Measurements from ENCODE around the gene CHMP6.

CHMP6 gene

GRCh38 chr17:80996422-80997305, 5.0 kb downstream of the CHMP6 start:
- DNase-seq: no peak

GRCh38 chr17:80997424-80998117, 5.9 kb downstream of the CHMP6 start:
- DNase-seq: no peak

- DNase-seq: no peak
Observed at GRCh38 chr17:80998118-80998747, 6.6 kb downstream of the CHMP6 start.

- no peak for DNase-seq
Observed at GRCh38 chr17:80998748-80999535, 7.3 kb downstream of the CHMP6 start.

GRCh38 chr17:80999536-81000333, 8.1 kb downstream of the CHMP6 start:
- no peak for DNase-seq

GRCh38 chr17:81000334-81000630, 8.6 kb downstream of the CHMP6 start:
- no peak for DNase-seq

- no peak for DNase-seq
Observed at GRCh38 chr17:81000631-81001357, 9.2 kb downstream of the CHMP6 start.

- no peak for DNase-seq
Observed at GRCh38 chr17:81002013-81002384, 10.4 kb downstream of the CHMP6 start.

- no peak for DNase-seq
Observed at GRCh38 chr17:81002409-81003361, 11.0 kb downstream of the CHMP6 start.

GRCh38 chr17:81003711-81004475, 12.3 kb downstream of the CHMP6 start:
- no peak for DNase-seq

GRCh38 chr17:81006891-81007290, 15.2 kb downstream of the CHMP6 start:
- DNase-seq: no peak

- DNase-seq: no peak
Observed at GRCh38 chr17:81008140-81008539, 16.5 kb downstream of the CHMP6 start.

GRCh38 chr17:81009136-81009535, 17.5 kb downstream of the CHMP6 start:
- DNase-seq: no peak

GRCh38 chr17:81010935-81011334, 19.3 kb downstream of the CHMP6 start:
- no peak for DNase-seq

- no peak for DNase-seq
Observed at GRCh38 chr17:81011951-81012350, 20.3 kb downstream of the CHMP6 start.

- DNase-seq: no peak
Observed at GRCh38 chr17:81012574-81013447, 21.2 kb downstream of the CHMP6 start.

GRCh38 chr17:81013642-81014041, 22.0 kb downstream of the CHMP6 start:
- DNase-seq: no peak

- DNase-seq: no peak
Observed at GRCh38 chr17:81015136-81015535, 23.5 kb downstream of the CHMP6 start.

GRCh38 chr17:81016575-81016974, 24.9 kb downstream of the CHMP6 start:
- DNase-seq: no peak
